Esophagus squamous epithelium (tissue), 4 donors: ENCODE measurements around the gene STING1.

Source experiments
- CTCF ChIP-seq, 6 experiments: fragments of 450-650 bp in 4 of 6; fragments of 200-600 bp in 2 of 6; sonication (generic) in 2 of 6; IDR thresholded peaks; one replicate each; pipeline ENCODE4 v1.5.1; 2016 to 2019; ENCODE audit warnings: antibody characterized with exemption in 6 of 6, mild to moderate bottlenecking in 4 of 6, moderate library complexity in 4 of 6
- POLR2A ChIP-seq, 4 donors: fragments of 450-650 bp; IDR thresholded peaks; one replicate each; pipeline ENCODE4 v1.6.1; 2017; ENCODE audit warnings: antibody characterized with exemption in 4 of 4, mild to moderate bottlenecking in 4 of 4, moderate library complexity in 3 of 4

GRCh38 chr5:139461176-139461575 is 21.4 kb downstream of the STING1 start:
- TF ChIP-seq CTCF (IDR thresholded peaks at IDR 0.05) (no peak), POLR2A (IDR thresholded peaks at IDR 0.05) (no peak)
